ENCODE measurements around the gene SRPK2. TPM values are rescaled to one million over a fixed set of nuclear protein-coding genes. Genes with fewer than 3 reads are reported as not detected.

SRPK2 gene
- total RNA-seq, 2 donors from 2014 or later, result 60.3 to 76.2 TPM

DNA sequence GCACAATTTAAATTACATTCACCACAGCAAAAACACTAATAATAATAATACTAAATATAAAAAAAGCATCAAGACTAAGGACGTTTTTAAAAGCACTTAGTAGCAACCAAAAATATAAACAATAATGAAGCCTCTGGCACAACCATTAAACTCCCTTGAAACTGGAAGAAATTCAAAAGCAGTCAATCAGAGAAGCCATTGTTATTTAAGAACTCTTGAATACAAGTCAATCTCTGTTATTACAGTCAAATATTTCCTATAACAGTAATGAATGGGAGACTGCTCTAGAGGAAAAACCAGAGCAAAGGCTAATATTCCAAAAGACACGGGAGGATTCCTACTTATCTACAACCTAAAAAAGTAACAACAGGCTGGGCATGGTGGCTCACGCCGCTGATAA lies 210.5 kb downstream of the SRPK2 start:
- Histone ChIP-seq H3K9ac (ENCODE audit: extremely low read depth, low read length, poor library complexity, severe bottlenecking) (no peak overlapping the region), H3K4me1 (ENCODE audit: control insufficient read depth, insufficient read depth, low read length) (no peaks in the 10 kb centered on the region), H3K27me3 (ENCODE audit: control insufficient read depth, insufficient read depth, low read length, poor library complexity, severe bottlenecking) (no peaks in the 10 kb centered on the region), H3K36me3 (ENCODE audit: control insufficient read depth, insufficient read depth, low read length) (no peaks in the 10 kb centered on the region), H3K27ac (ENCODE audit: low read depth, low read length) (no peak overlapping the region), H3K9me3 (ENCODE audit: control insufficient read depth, low read length) (peaks cover 19% of the 10 kb centered on the region), H3K4me3 (ENCODE audit: low read length) (no peak overlapping the region)
- 83 to 100% methylated on average over 2 to 4 of the region's 4 CpGs for WGBS, 2 experiments (ENCODE audit: insufficient coverage in 1 of 2, insufficient read length in 1 of 2)
- no peaks in the 10 kb centered on the region for H3K4me1 Mint-ChIP-seq
- TF ChIP-seq CTCF (conservative IDR thresholded peaks at IDR 0.05), result no peak
- H3K4me3 Mint-ChIP-seq, result no peak overlapping the region
- peaks cover 10% of the 10 kb centered on the region for H3K9me3 Mint-ChIP-seq
- DNase-seq, result no peak
- no peak overlapping the region for H3K27ac Mint-ChIP-seq
- H3K36me3 Mint-ChIP-seq (ENCODE audit: low read depth), result peaks cover 15% of the 10 kb centered on the region
- no peaks in the 10 kb centered on the region for H3K27me3 Mint-ChIP-seq (ENCODE audit: insufficient read depth)

DNA sequence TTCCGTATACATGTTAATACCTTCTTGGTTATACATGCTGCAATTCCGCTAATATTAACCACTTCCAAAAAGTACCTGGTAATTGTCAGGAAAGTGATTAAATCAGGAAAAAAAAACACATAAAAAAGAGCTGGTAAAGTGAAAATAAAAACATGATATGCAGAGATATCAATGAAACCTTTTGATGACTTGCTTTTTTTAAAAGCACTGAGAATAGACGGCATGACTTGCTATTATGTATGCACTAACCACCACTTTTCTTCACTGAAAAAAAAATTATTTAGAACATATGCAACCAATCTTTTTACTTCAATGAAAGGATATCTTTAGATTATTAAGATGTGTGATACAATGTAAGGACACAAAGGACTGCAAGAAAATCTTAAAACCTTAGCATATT lies 211.7 kb downstream of the SRPK2 start:
- no peaks in the 10 kb centered on the region for H3K36me3 ChIP-seq (ENCODE audit: control insufficient read depth, insufficient read depth, low read length)
- H3K4me1 Mint-ChIP-seq, result no peaks in the 10 kb centered on the region
- DNase-seq, result no peak
- H3K4me1 ChIP-seq (ENCODE audit: control insufficient read depth, insufficient read depth, low read length), result no peaks in the 10 kb centered on the region
- H3K27ac Mint-ChIP-seq, result no peak overlapping the region
- no peak for TF ChIP-seq CTCF (conservative IDR thresholded peaks at IDR 0.05)
- H3K9me3 Mint-ChIP-seq, result peaks cover 10% of the 10 kb centered on the region
- H3K27me3 ChIP-seq (ENCODE audit: control insufficient read depth, insufficient read depth, low read length, poor library complexity, severe bottlenecking), result no peaks in the 10 kb centered on the region
- no peaks in the 10 kb centered on the region for H3K27me3 Mint-ChIP-seq (ENCODE audit: insufficient read depth)
- no peak overlapping the region for H3K4me3 ChIP-seq (ENCODE audit: low read length)
- WGBS, 2 experiments (ENCODE audit: insufficient coverage in 1 of 2, insufficient read length in 1 of 2), result 90 to 100% methylated on average over 1 to 3 of the region's 3 CpGs
- H3K36me3 Mint-ChIP-seq (ENCODE audit: low read depth), result peaks cover 15% of the 10 kb centered on the region
- H3K9me3 ChIP-seq (ENCODE audit: control insufficient read depth, low read length), result peaks cover 19% of the 10 kb centered on the region
- H3K4me3 Mint-ChIP-seq, result no peak overlapping the region
- no peak overlapping the region for H3K9ac ChIP-seq (ENCODE audit: extremely low read depth, low read length, poor library complexity, severe bottlenecking)
- no peak overlapping the region for H3K27ac ChIP-seq (ENCODE audit: low read depth, low read length)

DNA sequence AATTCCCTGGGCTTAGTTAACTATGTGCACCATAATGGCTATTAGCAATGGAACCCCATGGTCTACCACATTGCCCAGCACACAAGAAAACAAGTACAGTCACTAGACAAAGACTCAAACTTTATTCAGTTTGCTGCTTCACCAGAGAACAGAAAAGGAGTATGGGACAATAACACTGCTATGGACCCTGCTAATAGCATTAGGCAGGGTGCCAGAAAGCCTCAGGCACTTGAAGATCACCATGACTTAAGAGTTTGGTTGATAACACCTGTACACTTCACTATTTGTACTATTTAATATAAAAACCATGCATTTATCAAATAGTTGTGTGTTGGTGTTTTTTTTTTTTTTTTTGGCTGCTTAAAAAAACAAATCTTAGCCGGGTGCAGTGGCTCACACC lies 215.1 kb downstream of the SRPK2 start:
- H3K9ac ChIP-seq (ENCODE audit: extremely low read depth, low read length, poor library complexity, severe bottlenecking), result no peak overlapping the region
- H3K4me1 ChIP-seq (ENCODE audit: control insufficient read depth, insufficient read depth, low read length), result no peaks in the 10 kb centered on the region
- Mint-ChIP-seq H3K27me3 (ENCODE audit: insufficient read depth) (no peaks in the 10 kb centered on the region), H3K4me3 (no peak overlapping the region), H3K27ac (no peak overlapping the region), H3K9me3 (no peaks in the 10 kb centered on the region), H3K4me1 (no peaks in the 10 kb centered on the region), H3K36me3 (ENCODE audit: low read depth) (peaks cover 6% of the 10 kb centered on the region)
- no peak for DNase-seq
- 100% methylated on average over 1 of the region's 1 CpG; no CpG with 5 or more reads in 1 of the 2 experiments for WGBS, 2 experiments (ENCODE audit: insufficient coverage in 1 of 2, insufficient read length in 1 of 2)
- no peaks in the 10 kb centered on the region for H3K9me3 ChIP-seq (ENCODE audit: control insufficient read depth, low read length)
- H3K27me3 ChIP-seq (ENCODE audit: control insufficient read depth, insufficient read depth, low read length, poor library complexity, severe bottlenecking), result no peaks in the 10 kb centered on the region
- H3K4me3 ChIP-seq (ENCODE audit: low read length), result no peak overlapping the region
- H3K27ac ChIP-seq (ENCODE audit: low read depth, low read length), result no peak overlapping the region
- H3K36me3 ChIP-seq (ENCODE audit: control insufficient read depth, insufficient read depth, low read length), result peaks cover 5% of the 10 kb centered on the region
- TF ChIP-seq CTCF (conservative IDR thresholded peaks at IDR 0.05), result no peak
